CMK (cell line): ENCODE measurements around the gene PNPLA1.

Experiments
- DNase-seq: peaks from one replicate; pipeline ENCODE4 v3.0.0-alpha.2; 2010; ENCODE audit warnings: low read depth

Gene PNPLA1

DNA sequence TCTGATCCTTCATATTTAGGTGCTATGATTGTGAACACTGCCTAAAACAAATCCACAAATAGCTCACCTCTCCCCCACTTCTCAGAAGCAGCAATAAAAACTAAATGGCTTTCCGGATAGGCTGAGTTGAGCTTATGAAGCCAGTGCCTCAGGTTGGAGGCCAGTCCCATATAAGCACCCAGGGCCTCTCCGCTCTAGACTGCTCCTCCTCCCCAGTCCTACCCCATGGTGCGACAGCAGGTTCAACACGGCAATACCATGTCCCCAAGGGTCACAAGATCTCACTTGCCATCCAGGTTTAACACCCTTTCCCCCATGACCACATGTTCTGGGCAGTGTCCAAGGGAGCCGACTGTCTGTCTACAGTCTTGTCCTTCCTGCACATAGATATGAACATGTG lies 46.1 kb downstream of the PNPLA1 start:
- DNase-seq: no peak

DNA sequence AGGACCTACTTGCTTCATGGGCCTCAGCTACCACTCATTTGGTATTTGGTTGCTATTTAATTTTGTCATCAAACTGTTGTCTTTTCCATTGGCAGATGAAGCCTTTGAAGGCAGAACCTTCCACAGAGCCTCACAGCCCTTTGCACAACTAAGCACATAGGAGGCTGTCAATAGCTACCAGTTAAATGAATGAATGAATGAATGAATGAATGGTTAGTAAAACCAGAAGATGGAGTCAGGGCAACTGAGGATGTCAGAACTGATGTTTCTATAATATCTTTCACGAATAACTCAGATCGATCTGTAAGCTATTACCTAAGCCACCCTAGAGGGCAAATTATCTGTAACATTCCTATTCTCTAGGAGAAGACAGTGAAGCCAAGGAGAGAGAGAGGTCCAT lies 47.8 kb downstream of the PNPLA1 start:
- no peak for DNase-seq

DNA sequence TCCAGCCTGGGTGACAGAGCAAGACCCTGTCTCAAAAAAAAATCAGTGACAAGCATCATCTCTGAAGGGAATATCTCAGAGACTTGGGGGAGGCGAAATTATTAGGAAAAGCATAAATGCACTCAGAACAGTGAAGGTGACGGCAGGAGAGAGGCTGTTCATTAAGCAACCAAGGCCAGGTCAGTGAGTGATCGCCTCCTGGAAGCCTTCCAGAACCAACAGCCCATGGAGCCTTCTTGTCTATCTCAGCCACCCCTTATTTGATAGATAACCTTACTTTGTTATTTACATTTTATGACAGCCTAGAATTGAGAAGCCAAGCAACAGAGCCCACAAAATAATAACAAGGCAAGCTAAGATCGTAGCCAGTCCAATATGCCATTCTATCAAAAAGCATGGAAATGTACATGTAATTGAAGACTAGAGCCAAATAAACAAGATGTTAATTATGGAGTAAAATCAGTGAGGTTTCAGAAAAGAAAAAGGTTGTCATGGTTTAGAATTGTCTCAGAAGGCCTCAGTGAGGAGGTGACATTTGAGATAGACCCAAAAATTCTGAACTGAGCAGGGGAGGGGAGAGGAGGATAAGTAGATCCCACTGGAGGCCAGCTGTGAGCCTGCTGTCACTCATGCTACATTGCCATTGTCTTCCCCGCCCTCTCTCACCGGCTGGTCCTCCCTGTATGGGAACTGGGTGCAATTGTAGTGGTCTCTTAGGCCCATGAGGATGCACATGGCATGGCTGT lies 49.0 kb downstream of the PNPLA1 start:
- DNase-seq: no peak

DNA sequence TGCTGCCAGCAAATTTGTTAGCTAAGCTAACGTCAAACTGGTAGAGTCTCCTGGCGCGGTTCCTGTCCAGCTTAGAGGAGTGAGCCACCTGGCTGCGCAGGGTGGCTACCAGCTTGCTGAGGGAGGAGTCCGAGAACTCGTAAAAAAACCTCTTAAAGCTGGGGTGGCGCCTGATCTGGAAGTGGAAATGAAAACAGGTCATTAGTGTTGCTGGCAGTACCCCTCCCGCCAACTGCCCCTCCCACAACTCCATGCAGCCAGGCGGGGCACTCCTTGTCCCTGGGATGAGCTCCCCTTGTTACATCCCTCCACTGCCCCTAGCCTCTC lies 49.5 kb downstream of the PNPLA1 start:
- DNase-seq: no peak

DNA sequence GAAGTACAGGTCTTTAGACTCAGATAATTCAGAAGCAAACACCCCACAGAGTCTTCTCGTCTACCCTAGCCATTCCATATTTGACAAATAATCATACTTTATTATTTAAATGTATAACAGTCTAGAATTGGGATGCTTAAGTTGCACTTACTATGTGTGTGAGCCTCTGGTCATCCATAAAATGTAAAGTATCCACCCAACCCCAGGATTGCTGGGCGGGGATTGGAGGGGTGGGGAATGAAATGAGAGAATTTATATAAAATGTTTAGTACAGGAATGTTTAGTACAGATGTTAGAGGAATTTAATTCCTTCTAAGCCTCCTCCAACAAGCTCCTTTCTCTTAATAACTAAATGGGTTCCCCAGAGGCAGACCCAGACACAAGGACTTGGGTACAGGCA lies 50.0 kb downstream of the PNPLA1 start:
- DNase-seq: no peak

DNA sequence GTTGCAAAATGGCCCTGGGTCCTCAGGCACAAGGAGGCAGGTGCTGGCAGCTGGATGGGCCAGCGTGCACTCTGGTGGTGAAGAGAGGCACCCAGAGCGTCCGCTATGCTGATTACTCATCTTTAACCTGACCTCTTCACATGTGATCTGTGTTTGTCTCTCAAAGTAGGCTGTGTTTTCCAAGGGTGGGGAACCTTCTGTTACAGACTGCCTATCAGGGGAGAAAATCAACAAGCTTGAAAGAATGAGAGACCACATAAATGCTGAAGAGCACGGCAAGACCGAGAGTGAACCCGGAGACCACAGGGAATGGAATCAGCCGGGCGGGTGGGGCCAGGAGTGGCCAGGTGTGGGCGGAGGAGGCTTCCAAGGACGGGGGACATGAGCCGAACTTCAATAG lies 50.6 kb downstream of the PNPLA1 start:
- DNase-seq: no peak

DNA sequence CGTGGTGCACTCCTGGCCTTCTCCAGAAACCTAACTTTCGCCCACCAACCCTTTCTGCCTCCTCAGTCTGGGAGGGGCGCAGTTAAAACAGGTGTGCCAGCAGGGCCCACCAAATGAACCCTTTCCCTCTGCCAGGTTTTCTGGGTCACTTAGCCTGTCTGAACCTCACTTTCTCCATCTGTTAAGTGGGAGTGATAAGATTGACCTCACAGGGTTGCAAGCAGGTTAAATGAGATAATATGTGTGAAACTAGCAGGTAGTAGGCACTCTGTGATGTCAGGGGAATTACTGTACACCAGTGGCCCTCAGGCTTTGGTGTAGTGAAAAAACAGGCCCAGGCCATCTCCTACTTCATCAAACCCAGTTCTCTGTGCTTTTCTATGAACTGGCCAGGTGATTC lies 52.7 kb downstream of the PNPLA1 start:
- DNase-seq: no peak

DNA sequence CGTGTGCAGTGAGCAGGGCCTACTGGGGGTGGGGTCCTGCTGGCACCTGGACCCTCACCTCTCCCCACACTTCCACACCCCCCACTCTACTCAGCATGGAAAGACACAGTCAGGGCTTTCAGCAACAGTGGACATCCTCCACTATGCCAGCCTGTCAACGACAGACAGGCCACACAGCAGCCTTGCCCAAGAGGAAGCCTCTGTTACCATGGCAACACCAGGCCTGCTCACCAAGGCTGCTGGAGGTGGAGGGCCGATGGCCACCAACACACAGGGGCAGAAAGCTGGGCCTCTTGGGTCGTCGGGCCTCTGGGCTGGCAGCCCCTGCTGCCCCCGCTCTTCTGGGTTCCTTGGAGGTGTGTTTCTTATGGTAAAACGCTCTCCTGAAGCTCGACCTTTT lies 53.2 kb downstream of the PNPLA1 start:
- no peak for DNase-seq

DNA sequence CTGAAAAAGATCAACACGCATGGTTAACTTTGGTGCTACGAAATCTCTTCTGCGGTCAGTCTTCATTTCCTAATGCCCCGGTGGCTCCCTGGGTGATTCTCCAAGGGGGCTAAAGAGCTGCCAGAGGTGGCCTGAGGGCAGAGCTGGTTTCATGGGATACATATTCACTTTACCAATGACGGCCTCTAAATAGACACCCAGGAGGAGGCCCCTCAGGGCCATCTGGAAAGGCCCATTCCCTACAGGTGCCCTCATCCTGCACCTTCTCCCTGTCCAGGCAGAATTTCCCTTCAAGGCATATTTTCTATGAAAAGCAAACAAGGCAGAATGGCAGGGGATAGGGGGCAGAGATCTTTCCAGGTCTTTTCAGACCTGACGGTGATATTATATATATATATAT lies 54.3 kb downstream of the PNPLA1 start:
- no peak for DNase-seq

DNA sequence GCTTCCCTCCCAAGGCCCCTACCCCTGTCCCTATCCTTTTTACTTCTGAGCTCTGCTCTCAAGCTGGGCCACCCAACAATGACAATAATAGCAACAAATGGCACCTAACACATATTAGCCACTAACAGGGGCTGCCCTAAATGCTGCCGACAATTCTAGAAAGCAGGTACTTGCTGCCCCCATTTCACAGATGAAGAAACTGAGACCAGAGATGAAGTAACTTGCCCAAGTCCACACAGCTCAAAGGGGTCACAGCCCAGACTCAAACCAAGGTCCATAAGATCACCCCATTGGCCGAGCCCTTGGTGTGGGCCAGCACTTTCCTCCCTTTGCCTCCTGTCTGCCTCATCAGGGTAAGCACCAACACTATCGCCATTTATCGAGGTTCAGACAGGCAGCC lies 54.9 kb downstream of the PNPLA1 start:
- DNase-seq: no peak

DNA sequence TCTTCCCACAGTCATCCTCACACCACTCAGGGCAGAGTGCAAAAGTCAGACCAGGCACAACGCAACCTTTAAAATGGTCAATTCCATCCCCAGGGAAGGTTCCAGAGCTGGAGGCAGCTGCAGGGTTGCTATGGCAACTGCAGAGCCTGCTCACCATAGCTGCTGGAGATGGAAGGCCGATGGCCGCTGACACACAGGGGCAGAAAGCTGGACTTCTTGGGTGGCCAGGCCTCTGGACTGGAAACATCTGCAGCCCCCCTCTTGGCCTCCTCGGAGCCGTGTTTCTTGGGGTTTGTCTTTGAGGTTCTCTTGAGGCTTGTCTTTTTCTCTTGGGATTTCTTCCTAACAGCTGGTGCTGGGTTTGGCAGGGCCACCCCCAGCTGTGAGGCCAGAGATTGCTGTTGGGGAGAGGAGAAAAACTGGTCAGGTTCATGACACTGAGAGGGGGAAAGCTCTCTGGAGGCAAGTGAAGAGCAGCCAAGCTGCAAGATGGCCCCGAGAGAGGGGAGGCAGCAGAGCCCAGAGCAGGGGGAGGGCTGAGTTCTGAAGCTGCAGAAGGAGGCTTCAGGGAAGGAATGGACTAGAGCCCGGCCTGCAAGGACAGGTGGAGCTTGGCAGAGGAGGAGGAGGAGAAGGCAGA lies 56.6 kb downstream of the PNPLA1 start:
- DNase-seq: no peak

DNA sequence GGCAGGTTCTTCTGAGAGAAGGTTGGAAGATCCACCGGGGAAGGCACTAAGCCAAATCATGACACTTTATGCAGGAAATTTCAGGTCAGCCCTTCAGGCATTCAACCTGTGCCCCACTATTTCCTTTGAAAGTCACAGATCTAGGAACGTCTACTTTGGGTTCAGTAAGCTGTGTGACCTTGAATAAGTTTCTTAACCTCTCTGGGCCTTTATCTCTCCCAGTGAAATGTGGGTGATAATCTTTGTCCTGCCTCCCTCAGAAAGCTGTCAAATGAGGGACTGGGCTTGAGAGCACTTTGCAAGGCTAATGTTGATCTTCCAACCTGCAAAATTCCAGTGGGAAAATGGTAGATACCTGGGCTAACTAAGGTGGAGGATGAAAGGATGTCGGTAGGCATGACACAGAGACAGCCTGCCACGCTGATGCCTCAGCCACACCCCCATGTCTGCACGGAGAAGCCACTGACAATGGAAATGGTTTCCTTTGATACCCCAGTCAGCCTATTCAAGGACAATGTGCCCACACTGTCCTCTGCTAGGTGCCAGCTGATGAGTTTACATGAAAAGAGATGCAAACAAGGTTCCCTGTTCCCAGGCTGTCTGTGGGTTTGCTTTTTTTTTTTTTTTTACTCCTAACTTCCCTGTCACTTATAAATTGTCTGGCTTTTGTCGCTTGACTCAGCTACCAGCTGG lies 57.5 kb downstream of the PNPLA1 start:
- DNase-seq: no peak

DNA sequence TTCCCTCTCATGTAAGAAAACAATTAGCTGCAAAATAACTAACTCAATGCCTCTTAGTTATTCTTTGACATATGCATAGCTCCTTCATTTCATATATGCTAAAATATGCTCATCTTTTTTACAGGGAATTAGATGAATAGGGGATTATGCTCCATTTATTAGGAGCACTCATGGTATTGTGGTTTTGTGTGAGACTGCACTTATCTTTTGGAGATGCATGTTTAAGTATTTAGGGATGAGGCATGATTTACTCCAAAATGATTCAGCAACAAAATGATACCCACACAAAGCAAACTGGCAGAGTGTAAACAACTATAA lies 58.0 kb downstream of the PNPLA1 start:
- DNase-seq: no peak

DNA sequence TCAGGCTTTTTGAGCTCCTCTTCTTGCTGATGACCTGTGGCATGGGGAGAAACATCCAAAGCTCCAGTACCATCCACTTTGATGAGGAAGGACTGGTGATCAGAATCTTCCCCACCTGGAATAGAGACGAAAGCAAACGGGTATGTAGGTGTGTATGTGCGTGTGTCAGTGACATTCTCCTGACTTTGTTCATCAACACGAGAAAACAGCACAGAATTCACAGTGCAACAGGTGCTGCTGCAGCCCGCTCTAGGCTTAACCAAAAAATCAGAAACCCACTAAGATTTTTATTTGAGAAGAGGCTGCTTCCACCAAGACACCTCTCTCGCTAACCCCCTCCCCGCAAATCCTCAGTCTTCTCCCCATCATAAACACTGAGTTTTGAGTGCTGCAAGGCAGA lies 58.7 kb downstream of the PNPLA1 start:
- DNase-seq: no peak

DNA sequence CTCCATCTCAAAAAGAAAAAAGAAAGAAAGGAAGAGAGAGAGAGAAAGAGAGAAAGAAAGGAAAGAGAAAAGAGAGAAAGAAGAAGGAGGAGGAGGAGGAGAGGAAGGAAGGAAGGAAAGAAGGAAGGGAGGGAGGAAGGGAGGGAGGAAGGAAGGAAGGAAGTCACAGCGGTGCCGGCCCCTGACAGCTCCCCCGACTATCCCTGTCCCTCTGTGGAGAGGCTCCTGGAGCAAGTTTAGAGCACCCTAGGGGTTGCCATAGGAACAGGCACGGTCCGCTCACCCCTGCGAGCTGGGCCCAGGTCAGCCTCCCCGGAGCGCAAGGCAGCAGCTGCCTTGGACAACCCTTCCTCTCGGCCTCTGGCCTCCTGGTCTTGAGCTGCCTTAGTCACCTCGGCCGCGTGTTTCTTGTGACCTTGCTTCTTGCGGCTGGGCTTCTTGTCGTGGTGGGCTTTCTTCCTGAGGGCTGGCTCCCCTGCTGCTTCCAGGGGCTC lies 60.0 kb downstream of the PNPLA1 start:
- DNase-seq: no peak

DNA sequence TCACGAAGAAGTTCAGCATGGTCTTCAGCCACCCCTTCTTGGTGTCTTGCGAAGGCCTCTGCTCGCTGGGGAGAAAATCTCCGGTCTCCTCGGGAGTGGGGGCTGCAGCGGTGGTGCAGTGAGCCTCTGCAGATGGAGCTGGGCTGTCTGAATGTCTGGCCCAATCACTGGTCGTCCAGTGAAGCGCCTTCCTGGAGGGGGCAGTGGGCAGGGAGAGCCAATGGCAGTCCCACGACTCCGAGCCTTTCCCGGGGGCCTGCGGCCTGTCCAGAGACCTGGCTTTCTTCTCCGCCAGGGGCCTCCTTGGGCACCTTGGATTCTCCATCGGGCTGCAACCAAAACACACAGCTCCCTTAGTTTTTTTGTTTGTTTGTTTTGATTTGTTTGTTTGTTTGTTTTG lies 60.5 kb downstream of the PNPLA1 start:
- no peak for DNase-seq

DNA sequence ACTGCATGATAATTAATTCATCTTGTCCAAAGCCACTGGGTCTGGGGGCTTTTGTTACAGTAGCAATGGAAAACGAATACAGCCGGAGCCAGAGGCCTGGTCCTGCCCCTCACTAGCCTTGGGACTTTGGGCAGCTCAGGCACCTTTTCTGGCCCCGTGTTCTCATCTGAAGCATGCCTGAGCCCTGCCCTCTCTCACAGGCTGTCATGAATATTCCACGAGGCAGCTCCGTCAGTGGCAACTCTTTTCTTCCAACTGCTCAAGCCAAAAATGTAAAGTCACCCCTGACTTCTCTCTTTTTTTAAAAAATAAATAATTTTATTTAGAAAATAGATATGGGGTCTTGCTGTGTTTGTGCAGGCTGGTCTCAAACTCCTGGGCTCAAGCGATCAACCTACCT lies 61.5 kb downstream of the PNPLA1 start:
- no peak for DNase-seq

DNA sequence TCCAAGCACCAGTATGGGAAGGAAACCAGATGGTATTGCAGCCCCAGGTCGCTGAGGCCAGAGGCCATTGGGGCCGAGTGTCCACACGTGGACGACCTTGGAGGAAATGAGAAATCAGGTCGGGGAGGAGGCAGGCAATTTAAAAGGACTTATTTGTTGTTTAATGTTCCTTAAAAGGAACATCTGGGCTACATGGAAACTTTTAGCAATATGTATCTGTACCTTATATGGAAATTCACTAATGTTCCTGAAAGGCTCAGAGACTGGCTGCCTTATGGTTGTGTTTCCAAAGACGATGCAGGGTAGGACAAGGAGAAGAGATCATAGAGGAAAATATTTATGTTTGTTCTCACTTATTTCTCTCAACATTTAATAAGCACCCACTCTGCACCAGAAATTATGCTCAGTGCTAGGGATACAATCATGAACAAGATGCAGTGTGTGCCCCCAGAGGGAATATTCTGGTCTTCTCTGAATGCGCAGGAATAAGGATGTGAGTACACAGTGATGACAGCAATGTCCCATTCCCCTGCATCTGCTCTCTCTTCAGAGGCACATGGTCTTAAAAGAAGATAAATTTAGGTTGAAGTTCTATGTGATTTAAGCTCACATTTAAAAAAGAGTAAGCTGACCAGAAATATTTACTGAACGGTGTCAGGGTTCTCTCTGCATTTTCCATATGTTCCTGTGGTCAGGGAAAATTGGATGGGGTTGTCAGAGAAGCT lies 63.5 kb downstream of the PNPLA1 start:
- no peak for DNase-seq

DNA sequence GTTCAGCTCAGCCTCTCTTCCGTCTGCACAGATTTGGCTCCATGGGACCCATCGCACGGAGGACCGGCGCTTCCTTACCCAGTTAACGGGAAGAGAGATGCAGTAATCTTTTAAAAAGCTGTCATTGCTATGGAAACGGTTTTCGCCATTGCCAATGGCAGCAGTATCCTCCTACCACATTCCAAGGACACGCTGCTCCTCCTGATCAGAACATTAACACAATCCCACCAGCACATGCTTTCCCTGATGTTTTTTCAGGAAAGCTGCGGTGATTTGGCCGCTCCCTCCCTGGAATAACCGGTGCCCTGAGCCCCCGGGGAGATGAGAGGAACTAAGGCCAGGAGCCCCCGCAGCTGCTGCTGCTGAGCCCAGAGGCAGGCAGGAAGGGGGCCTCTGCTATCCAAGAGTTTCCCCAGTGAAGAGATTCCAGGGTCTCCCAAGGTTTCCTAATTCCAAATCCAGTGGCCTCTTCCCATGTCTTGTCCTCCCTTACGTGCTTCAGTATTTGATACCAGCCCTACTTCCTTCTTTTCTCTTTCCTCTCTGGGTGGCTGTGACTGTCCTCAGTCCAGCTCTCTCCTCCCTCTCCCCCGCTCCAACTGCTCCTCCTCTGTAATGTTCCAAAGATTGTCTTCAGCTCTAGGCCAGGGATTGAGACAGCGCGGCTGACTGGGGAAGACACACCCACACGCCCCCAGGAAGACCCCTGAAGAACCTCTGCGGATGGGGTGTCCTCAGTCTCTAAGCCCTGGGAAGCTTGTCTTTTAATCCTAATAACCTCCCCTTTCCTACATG lies 64.3 kb downstream of the PNPLA1 start:
- no peak for DNase-seq

DNA sequence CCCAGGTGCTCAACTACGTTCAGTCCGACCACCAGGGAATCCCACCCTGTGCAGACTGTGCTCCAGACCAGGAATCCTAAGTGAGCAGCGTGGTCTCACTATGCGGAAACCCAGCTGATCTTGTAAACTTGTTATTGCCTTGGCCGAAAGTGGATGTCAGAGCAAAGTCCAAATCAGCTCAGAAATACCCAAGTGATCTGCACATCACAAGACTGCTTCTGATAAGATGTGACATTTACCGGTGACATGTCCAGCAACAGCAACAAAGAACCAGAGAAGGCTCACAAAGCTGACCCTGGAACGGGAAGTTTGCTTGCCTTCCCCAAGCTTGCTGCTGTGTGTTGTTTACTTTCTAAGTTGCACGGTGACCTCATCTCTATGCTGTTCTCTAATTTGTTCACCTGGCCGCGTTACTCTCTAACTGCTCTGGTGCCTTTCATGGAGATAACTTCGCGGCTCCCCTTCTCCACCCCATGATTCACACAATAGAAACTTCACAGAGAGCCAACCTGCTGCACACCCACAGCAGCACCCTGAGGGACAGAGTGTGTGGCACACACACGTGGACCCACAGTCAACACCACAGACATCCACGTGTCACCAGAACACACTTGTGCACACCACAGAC lies 65.1 kb downstream of the PNPLA1 start:
- no peak for DNase-seq

DNA sequence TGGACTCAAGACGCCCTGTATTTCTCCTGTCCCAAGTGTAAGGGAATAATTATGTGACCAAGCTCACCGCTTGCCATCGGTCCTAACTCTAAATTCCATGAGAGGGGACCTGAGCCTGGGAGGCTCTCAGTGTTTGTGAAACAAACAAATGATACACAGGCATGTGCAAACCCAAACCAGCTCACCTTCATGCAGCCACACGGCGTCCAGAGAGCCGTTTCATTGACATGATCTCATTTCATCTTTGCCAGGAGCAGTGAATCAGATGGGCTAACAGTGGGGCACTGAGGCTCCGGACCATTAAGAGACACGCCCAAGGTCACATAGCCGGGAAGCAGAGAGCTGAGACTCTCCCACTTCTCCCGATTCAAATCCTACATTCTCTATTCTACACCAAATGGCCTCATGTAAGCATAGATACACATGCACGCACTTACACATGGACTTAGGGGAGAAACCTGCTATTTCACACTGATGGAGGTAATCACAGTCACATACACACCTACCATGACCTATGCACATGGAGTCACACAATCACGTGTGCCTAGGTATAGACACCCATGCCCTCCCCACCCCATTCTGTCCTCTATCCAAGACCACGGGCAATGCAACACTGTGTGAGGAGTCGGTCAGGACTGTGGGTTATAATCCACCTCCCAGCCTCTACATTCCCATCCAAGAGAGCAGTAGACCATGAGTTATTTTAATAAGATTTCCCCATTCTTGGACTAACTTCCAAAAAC lies 65.8 kb downstream of the PNPLA1 start:
- no peak for DNase-seq
